GM23338 (cell line): Measurements from ENCODE around the gene RAB4A. TPM values are rescaled to one million over a fixed set of nuclear protein-coding genes. Genes with fewer than 3 reads are reported as not detected.

Experiments used
- ATAC-seq: fragments of 200-7000 bp; cut with Tn5 transposase; 3 replicates; pipeline ENCODE4 v1.9.1; 2020
- DNase-seq: peaks from one replicate; pipeline ENCODE4 v3.0.0-alpha.2; 2015; ENCODE audit warnings: low spot score
- H2AFZ ChIP-seq: fragments of 200-600 bp; sonication (generic); 2 replicates; pipeline ENCODE4 v1.8.0; 2016; ENCODE audit warnings: antibody characterized with exemption, mild to moderate bottlenecking, moderate library complexity
- H3F3A ChIP-seq: fragments of 200-600 bp; sonication (generic); replicated peaks from 2 replicates; pipeline ENCODE4 v1.8.0; 2017; ENCODE audit warnings: antibody characterized with exemption, mixed run types, low read depth
- H3K27ac ChIP-seq: fragments of 200-600 bp; sonication (generic); 2 replicates; pipeline ENCODE4 v1.6.1; 2016; ENCODE audit warnings: low read depth
- H3K27me3 ChIP-seq: fragments of 200-600 bp; sonication (generic); 2 replicates; pipeline ENCODE4 v1.8.0; 2016; ENCODE audit warnings: mild to moderate bottlenecking, mixed run types, moderate library complexity; ENCODE audit not compliant: insufficient read depth
- H3K36me3 ChIP-seq: fragments of 200-600 bp; sonication (generic); 2 replicates; pipeline ENCODE4 v1.8.0; 2016; ENCODE audit warnings: mild to moderate bottlenecking; ENCODE audit not compliant: insufficient read depth
- H3K4me1 ChIP-seq: fragments of 200-600 bp; sonication (generic); 2 replicates; pipeline ENCODE4 v1.8.0; 2016; ENCODE audit warnings: mild to moderate bottlenecking, moderate library complexity; ENCODE audit not compliant: insufficient read depth
- H3K4me2 ChIP-seq: fragments of 200-600 bp; sonication (generic); 2 replicates; pipeline ENCODE4 v1.7.1; 2017; ENCODE audit warnings: mixed run types
- H3K4me3 ChIP-seq: fragments of 200-600 bp; sonication (generic); 2 replicates; pipeline ENCODE4 v1.6.1; 2016; ENCODE audit warnings: mixed run types
- H3K79me2 ChIP-seq: fragments of 200-600 bp; sonication (generic); replicated peaks from 2 replicates; pipeline ENCODE4 v1.8.0; 2017; ENCODE audit warnings: mild to moderate bottlenecking; ENCODE audit not compliant: insufficient read depth
- H3K9me2 ChIP-seq: fragments of 200-600 bp; sonication (generic); 2 replicates; pipeline ENCODE4 v1.8.0; 2017; ENCODE audit not compliant: insufficient read depth
- H4K20me1 ChIP-seq: fragments of 200-600 bp; sonication (generic); replicated peaks from 2 replicates; pipeline ENCODE4 v1.8.0; 2017; ENCODE audit warnings: mild to moderate bottlenecking; ENCODE audit not compliant: insufficient read depth
- H3K27ac Mint-ChIP-seq: 2 replicates; pipeline ENCODE4 v1.8.0; 2020; ENCODE audit warnings: inconsistent platforms, mild to moderate bottlenecking, moderate library complexity, mixed read lengths
- H3K27me3 Mint-ChIP-seq: 3 replicates; pipeline ENCODE4 v1.8.0; 2022; ENCODE audit warnings: low read depth, mild to moderate bottlenecking, moderate library complexity, mixed read lengths, inconsistent platforms; ENCODE audit not compliant: insufficient read depth, poor library complexity
- H3K36me3 Mint-ChIP-seq: 3 replicates; pipeline ENCODE4 v1.8.0; 2021; ENCODE audit warnings: low read depth, mild to moderate bottlenecking, inconsistent platforms, moderate library complexity, mixed read lengths
- H3K4me1 Mint-ChIP-seq: 3 replicates; pipeline ENCODE4 v1.8.0; 2020; ENCODE audit warnings: mild to moderate bottlenecking, inconsistent platforms, mixed read lengths
- H3K4me3 Mint-ChIP-seq: 3 replicates; pipeline ENCODE4 v1.8.0; 2021; ENCODE audit warnings: moderate library complexity, mild to moderate bottlenecking, inconsistent platforms, mixed read lengths
- H3K9me3 Mint-ChIP-seq: 3 replicates; pipeline ENCODE4 v1.8.0; 2020; ENCODE audit warnings: moderate library complexity, mild to moderate bottlenecking, inconsistent platforms, mixed read lengths
- EZH2 ChIP-seq: fragments of 200-600 bp; sonication (generic); IDR thresholded peaks from one replicate; pipeline ENCODE4 v1.8.0; 2017; ENCODE audit warnings: antibody characterized with exemption, mild to moderate bottlenecking, low read depth; ENCODE audit not compliant: unreplicated experiment
- JUNB ChIP-seq: IDR thresholded peaks from one replicate; pipeline ENCODE4 v1.6.1; 2016; ENCODE audit warnings: antibody characterized with exemption; ENCODE audit not compliant: unreplicated experiment
- POLR2AphosphoS5 ChIP-seq: IDR thresholded peaks from 2 replicates; pipeline ENCODE4 v1.6.1; 2016; ENCODE audit warnings: antibody characterized with exemption, low read depth
- ZNF114 ChIP-seq: fragments of 250-450 bp; sonication (Bioruptor Pico); IDR thresholded peaks from 2 replicates; pipeline ENCODE4 v1.5.0; 2020; ENCODE audit warnings: mild to moderate bottlenecking, moderate library complexity
- ZNF462 ChIP-seq: fragments of 250-450 bp; sonication (Bioruptor Pico); IDR thresholded peaks from 2 replicates; pipeline ENCODE4 v1.5.0; 2020; ENCODE audit warnings: mild to moderate bottlenecking, moderate library complexity
- polyA plus RNA-seq: library from polyadenylated mRNA; unstranded; fragments of >200 nt; fragmentation: Nextera tagmentation; extraction: Ambion mirVana; gene quantifications from 2 replicates; pipeline ENCODE4 v1.2.1, GENCODE V29; 2016
- total RNA-seq: library from RNA; depleted of rRNA; stranded (reverse); fragments of >200 nt; shearing (Covaris generic); gene quantifications from 2 replicates; pipeline ENCODE4 v1.2.3, GENCODE V29; 2014

RAB4A gene
- total and polyA plus RNA-seq, 2 experiments from 2014 or later = 37.5 to 50.8 TPM

GRCh38 chr1:229228522-229228921 lies 42.4 kb upstream of the RAB4A start:
- TF ChIP-seq EZH2 = no peak
- no peak for TF ChIP-seq ZNF462 (CRISPR knock-in tag)
- no peak for TF ChIP-seq JUNB
- no peak for TF ChIP-seq ZNF114 (CRISPR knock-in tag)
- no peak for TF ChIP-seq POLR2AphosphoS5
- Histone ChIP-seq H4K20me1 (no peaks in the 10 kb centered on the region), H3K36me3 (no peaks in the 10 kb centered on the region), H3K27me3 (no peaks in the 10 kb centered on the region), H3K4me1 (peaks cover 40% of the 10 kb centered on the region), H3F3A (peaks cover 4% of the 10 kb centered on the region; the same call in 1 of the 2 replicates), H2AFZ (no peak overlapping the region), H3K4me3 (no peak overlapping the region), H3K27ac (peak overlapping the region; percentile 92), H3K9me2 (no peaks in the 10 kb centered on the region), H3K4me2 (peak overlapping the region; percentile 46), H3K79me2 (no peaks in the 10 kb centered on the region)
- DNase-seq (no peak), ATAC-seq (no peak)
- Mint-ChIP-seq H3K4me3 (no peak overlapping the region), H3K4me1 (peaks cover 55% of the 10 kb centered on the region), H3K36me3 (no peaks in the 10 kb centered on the region), H3K27ac (no peak overlapping the region), H3K27me3 (peaks cover 12% of the 10 kb centered on the region), H3K9me3 (no peaks in the 10 kb centered on the region)

- peak; percentile 87 for DNase-seq
- Histone ChIP-seq H3K27ac (peak overlapping the region; percentile 92), H3K4me1 (peaks cover 42% of the 10 kb centered on the region), H3K9me2 (no peaks in the 10 kb centered on the region), H3K4me3 (peak overlapping the region; percentile 20; the same call in 1 of the 2 replicates), H2AFZ (no peak overlapping the region), H3K4me2 (peak overlapping the region; percentile 46), H3K79me2 (no peaks in the 10 kb centered on the region), H3K36me3 (no peaks in the 10 kb centered on the region), H3K27me3 (no peaks in the 10 kb centered on the region), H4K20me1 (no peaks in the 10 kb centered on the region), H3F3A (peaks cover 4% of the 10 kb centered on the region; the same call in 1 of the 2 replicates)
- Mint-ChIP-seq H3K4me1 (peaks cover 56% of the 10 kb centered on the region), H3K9me3 (no peaks in the 10 kb centered on the region), H3K4me3 (peak overlapping the region; percentile 42), H3K27me3 (peaks cover 12% of the 10 kb centered on the region), H3K36me3 (no peaks in the 10 kb centered on the region), H3K27ac (peak overlapping the region; percentile 89)
- ATAC-seq = peak; percentile 43
- TF ChIP-seq JUNB (no peak), ZNF462 (CRISPR knock-in tag) (peak; percentile 76)
Observed at GRCh38 chr1:229229137-229229720, 41.7 kb upstream of the RAB4A start.
